Neuron (in vitro differentiated cells): ENCODE data around the gene ZNF768.

Experiments used
- H2AFZ ChIP-seq: one replicate; pipeline ENCODE4 v1.6.1; 2013; ENCODE audit warnings: low read depth, mild to moderate bottlenecking, inconsistent platforms, low read length, moderate library complexity
- H3K27me3 ChIP-seq: one replicate; pipeline ENCODE4 v1.6.1; 2013; ENCODE audit warnings: low read length; ENCODE audit not compliant: insufficient read depth
- H3K36me3 ChIP-seq: one replicate; pipeline ENCODE4 v1.6.1; 2013; ENCODE audit warnings: low read length; ENCODE audit not compliant: insufficient read depth
- H3K4me1 ChIP-seq: one replicate; pipeline ENCODE4 v1.6.1; 2013; ENCODE audit warnings: low read length; ENCODE audit not compliant: insufficient read depth
- H3K4me3 ChIP-seq: 2 replicates; pipeline ENCODE4 v1.5.1; 2013; ENCODE audit warnings: mild to moderate bottlenecking, low read length, moderate library complexity
- H3K9me3 ChIP-seq: one replicate; pipeline ENCODE4 v1.6.1; 2013; ENCODE audit warnings: low read length

ZNF768 gene

GRCh38 chr16:30526137-30526822, at the start of gene ZNF768:
Gene ZNF768 (minus strand): TSS chr16:30526566. CDS start chr16:30526413, 153 bp downstream.
- Histone ChIP-seq H3K4me3 (peak within 1 kb of the TSS; percentile 88), H3K36me3 (peaks cover 8% of the 10 kb centered on the region), H3K4me1 (peaks cover 11% of the 10 kb centered on the region), H2AFZ (peak within 1 kb of the TSS; percentile 94), H3K9me3 (no peaks in the 10 kb centered on the region), H3K27me3 (no peaks in the 10 kb centered on the region)

GRCh38 chr16:30574678-30575077, 48.3 kb upstream of the ZNF768 start:
- no peak overlapping the region for H2AFZ ChIP-seq
- no peak overlapping the region for H3K4me3 ChIP-seq
- no peaks in the 10 kb centered on the region for H3K27me3 ChIP-seq
- no peaks in the 10 kb centered on the region for H3K9me3 ChIP-seq
- H3K36me3 ChIP-seq, result peaks cover 4% of the 10 kb centered on the region
- H3K4me1 ChIP-seq, result peaks cover 16% of the 10 kb centered on the region

GRCh38 chr16:30571445-30572322, 45.3 kb upstream of the ZNF768 start, which contains the start of gene ZNF688:
Gene ZNF688 (minus strand): TSS chr16:30571714. CDS start chr16:30571629, 85 bp downstream.
- H3K4me3 ChIP-seq, result peak within 1 kb of the TSS; percentile 95
- peaks cover 18% of the 10 kb centered on the region for H3K4me1 ChIP-seq
- no peaks in the 10 kb centered on the region for H3K9me3 ChIP-seq

GRCh38 chr16:30570636-30571444, 44.5 kb upstream of the ZNF768 start:
- Histone ChIP-seq H3K9me3 (no peaks in the 10 kb centered on the region), H3K27me3 (no peaks in the 10 kb centered on the region), H2AFZ (peak overlapping the region; percentile 87)

More at GRCh38 chr16:30571445-30572322, 45.3 kb upstream of the ZNF768 start, which contains the start of gene ZNF688:
- Histone ChIP-seq H3K36me3 (no peaks in the 10 kb centered on the region), H2AFZ (peak within 1 kb of the TSS; percentile 87), H3K27me3 (no peaks in the 10 kb centered on the region)

GRCh38 chr16:30569746-30570635, 43.6 kb upstream of the ZNF768 start:
- H3K36me3 ChIP-seq, result no peaks in the 10 kb centered on the region
- H3K27me3 ChIP-seq, result no peaks in the 10 kb centered on the region
- H3K4me3 ChIP-seq, result peak overlapping the region; percentile 95
- no peak overlapping the region for H2AFZ ChIP-seq
- no peaks in the 10 kb centered on the region for H3K9me3 ChIP-seq
- peaks cover 18% of the 10 kb centered on the region for H3K4me1 ChIP-seq

More at GRCh38 chr16:30570636-30571444, 44.5 kb upstream of the ZNF768 start:
- H3K4me3 ChIP-seq, result peak overlapping the region; percentile 95
- no peaks in the 10 kb centered on the region for H3K36me3 ChIP-seq
- peaks cover 18% of the 10 kb centered on the region for H3K4me1 ChIP-seq

- H3K4me1 ChIP-seq, result peaks cover 18% of the 10 kb centered on the region
- no peak overlapping the region for H2AFZ ChIP-seq
- H3K27me3 ChIP-seq, result no peaks in the 10 kb centered on the region
- H3K9me3 ChIP-seq, result no peaks in the 10 kb centered on the region
- no peak overlapping the region for H3K4me3 ChIP-seq
- H3K36me3 ChIP-seq, result no peaks in the 10 kb centered on the region
Observed at GRCh38 chr16:30569281-30569680, 42.9 kb upstream of the ZNF768 start.

- Histone ChIP-seq H2AFZ (no peak overlapping the region), H3K36me3 (no peaks in the 10 kb centered on the region), H3K9me3 (no peaks in the 10 kb centered on the region), H3K27me3 (no peaks in the 10 kb centered on the region), H3K4me1 (peaks cover 18% of the 10 kb centered on the region), H3K4me3 (no peak overlapping the region)
Observed at GRCh38 chr16:30567991-30568638, 41.7 kb upstream of the ZNF768 start.

- H3K4me3 ChIP-seq, result no peak overlapping the region
- H3K27me3 ChIP-seq, result no peaks in the 10 kb centered on the region
- H3K4me1 ChIP-seq, result peaks cover 15% of the 10 kb centered on the region
- H3K36me3 ChIP-seq, result no peaks in the 10 kb centered on the region
- H3K9me3 ChIP-seq, result no peaks in the 10 kb centered on the region
- no peak overlapping the region for H2AFZ ChIP-seq
Observed at GRCh38 chr16:30567160-30567990, 41.0 kb upstream of the ZNF768 start.

GRCh38 chr16:30566531-30566930, 40.2 kb upstream of the ZNF768 start:
- peaks cover 13% of the 10 kb centered on the region for H3K4me1 ChIP-seq
- no peaks in the 10 kb centered on the region for H3K36me3 ChIP-seq
- no peak overlapping the region for H3K4me3 ChIP-seq
- H2AFZ ChIP-seq, result no peak overlapping the region
- H3K9me3 ChIP-seq, result no peaks in the 10 kb centered on the region
- no peaks in the 10 kb centered on the region for H3K27me3 ChIP-seq

GRCh38 chr16:30565984-30566383, 39.6 kb upstream of the ZNF768 start:
- no peaks in the 10 kb centered on the region for H3K9me3 ChIP-seq
- H3K36me3 ChIP-seq, result no peaks in the 10 kb centered on the region
- no peaks in the 10 kb centered on the region for H3K27me3 ChIP-seq
- peaks cover 10% of the 10 kb centered on the region for H3K4me1 ChIP-seq
- no peak overlapping the region for H3K4me3 ChIP-seq
- no peak overlapping the region for H2AFZ ChIP-seq

- Histone ChIP-seq H3K4me3 (no peak overlapping the region), H3K4me1 (peaks cover 6% of the 10 kb centered on the region), H3K27me3 (no peaks in the 10 kb centered on the region), H2AFZ (no peak overlapping the region), H3K36me3 (no peaks in the 10 kb centered on the region), H3K9me3 (no peaks in the 10 kb centered on the region)
Observed at GRCh38 chr16:30565526-30565925, 39.2 kb upstream of the ZNF768 start.
